B cell (primary cell): ENCODE data around the gene ZFAND2A. TPM values are rescaled to one million over a fixed set of nuclear protein-coding genes. Genes with fewer than 3 reads are reported as not detected.

Experiments used
- ATAC-seq: fragments of 200-7000 bp; cut with Tn5 transposase; one replicate; pipeline ENCODE4 v1.10.0; 2021; ENCODE audit warnings: low read depth, mild to moderate bottlenecking, moderate number of reproducible peaks, moderate library complexity
- CTCF ChIA-PET: fragments of 350-600 bp; sonication (Branson Sonifier 250); formaldehyde crosslinking; loops from one replicate; lab custom pipeline; 2021; ENCODE audit warnings: antibody characterized with exemption, inconsistent platforms; lab: Charles Lee
- POLR2A ChIA-PET: fragments of 350-600 bp; sonication (Branson Sonifier 250); formaldehyde crosslinking; loops from one replicate; lab custom pipeline; 2021; ENCODE audit warnings: antibody characterized with exemption; lab: Charles Lee
- DNase-seq: peaks from one replicate; pipeline ENCODE4 v3.0.0; 2013
- H2AFZ ChIP-seq: 2 replicates; pipeline ENCODE4 v1.6.1; 2012; ENCODE audit warnings: mild to moderate bottlenecking, low read depth, low read length; ENCODE audit not compliant: insufficient read depth, poor library complexity, severe bottlenecking
- H3K27ac ChIP-seq, 2 donors: 1 replicate in 1 of 2; 2 replicates in 1 of 2; pipeline ENCODE4 v1.5.1; 2012 to 2013; ENCODE audit warnings: low read length in 2 of 2, mild to moderate bottlenecking in 2 of 2, moderate library complexity in 1 of 2
- H3K27me3 ChIP-seq, 4 experiments: fragments of 200-600 bp in 1 of 4; sonication (generic) in 1 of 4; replicated peaks in 1 of 4; 1 replicate in 2 of 4; 2 replicates in 2 of 4; pipeline versions ENCODE4 v1.6.1 to v1.7.0; 2013 to 2016; ENCODE audit warnings: low read length in 3 of 4, mild to moderate bottlenecking in 2 of 4, mixed read lengths in 1 of 4, moderate library complexity in 1 of 4; ENCODE audit not compliant: insufficient read depth in 4 of 4, control insufficient read depth in 3 of 4; ENCODE audit errors: control extremely low read depth in 1 of 4
- H3K36me3 ChIP-seq, 2 experiments: replicated peaks in 1 of 2; 1 replicate in 1 of 2; 2 replicates in 1 of 2; pipeline versions ENCODE4 v1.6.1 to v1.7.1; 2013; ENCODE audit warnings: low read length in 1 of 2; ENCODE audit not compliant: insufficient read depth in 2 of 2, control insufficient read depth in 1 of 2; ENCODE audit errors: control extremely low read depth in 1 of 2, extremely low read depth in 1 of 2
- H3K4me1 ChIP-seq, 2 donors: fragments of 200-600 bp in 1 of 2; sonication (generic) in 1 of 2; 1 replicate in 1 of 2; 2 replicates in 1 of 2; pipeline versions ENCODE4 v1.5.1 to v1.6.1; 2013 to 2017; ENCODE audit warnings: low read length in 2 of 2; ENCODE audit not compliant: control insufficient read depth in 2 of 2, insufficient read depth in 2 of 2
- H3K4me2 ChIP-seq: replicated peaks from 2 replicates; pipeline ENCODE3; 2012; ENCODE audit warnings: mild to moderate bottlenecking, low read depth, low read length; ENCODE audit not compliant: poor library complexity, severe bottlenecking
- H3K4me3 ChIP-seq, 5 experiments: fragments of 200-600 bp in 1 of 5; sonication (generic) in 1 of 5; 1 replicate in 3 of 5; 2 replicates in 2 of 5; pipeline versions ENCODE4 v1.5.1 to v1.7.0; 2011 to 2016; ENCODE audit warnings: low read length in 4 of 5, mild to moderate bottlenecking in 4 of 5, low read depth in 2 of 5, control low read depth in 1 of 5, moderate library complexity in 1 of 5; ENCODE audit not compliant: insufficient read depth in 1 of 5; ENCODE audit errors: control extremely low read depth in 1 of 5, extremely low read depth in 1 of 5
- H3K79me2 ChIP-seq: fragments of 200-600 bp; sonication (generic); one replicate; pipeline ENCODE4 v1.6.0; 2016; ENCODE audit warnings: low read length; ENCODE audit not compliant: control insufficient read depth, insufficient read depth
- H3K9ac ChIP-seq: fragments of 200-600 bp; sonication (generic); 2 replicates; pipeline ENCODE4 v1.6.1; 2017; ENCODE audit warnings: mild to moderate bottlenecking, low read length, moderate library complexity
- H3K9me3 ChIP-seq, 3 donors: one replicate each; pipeline versions ENCODE4 v1.6.1 to v1.7.1; 2013; ENCODE audit warnings: low read length in 2 of 3; ENCODE audit not compliant: control insufficient read depth in 2 of 3, insufficient read depth in 1 of 3; ENCODE audit errors: control extremely low read depth in 1 of 3
- H4K20me1 ChIP-seq: 2 replicates; pipeline ENCODE4 v1.6.0; 2012; ENCODE audit warnings: mild to moderate bottlenecking, low read length; ENCODE audit not compliant: insufficient read depth, control insufficient read depth, poor library complexity, severe bottlenecking
- H3K27ac Mint-ChIP-seq: one replicate; pipeline ENCODE4 v1.8.0; 2021; ENCODE audit warnings: mixed read lengths
- H3K27me3 Mint-ChIP-seq: one replicate; pipeline ENCODE4 v1.8.0; 2021; ENCODE audit warnings: mixed read lengths
- H3K4me1 Mint-ChIP-seq: one replicate; pipeline ENCODE4 v1.8.0; 2021; ENCODE audit warnings: mixed read lengths
- H3K4me3 Mint-ChIP-seq: one replicate; pipeline ENCODE4 v1.8.0; 2021; ENCODE audit warnings: mixed read lengths
- H3K9me3 Mint-ChIP-seq: one replicate; pipeline ENCODE4 v1.8.0; 2022; ENCODE audit warnings: mixed read lengths; ENCODE audit not compliant: insufficient read depth
- EZH2 ChIP-seq: IDR thresholded peaks from 2 replicates; pipeline ENCODE4 v1.6.1; 2012; ENCODE audit warnings: borderline replicate concordance, low read depth, mild to moderate bottlenecking, moderate library complexity, low read length; ENCODE audit not compliant: insufficient read depth, poor library complexity, severe bottlenecking
- WGBS: methylation state at CpG from one replicate; pipeline ENCODE4 v1.1.5; 2013; ENCODE audit warnings: missing lambda C conversion rate; ENCODE audit not compliant: insufficient coverage; 5-methylcytosine and 5-hydroxymethylcytosine counted together
- intact Hi-C: fragments of 100-400 bp; cut with micrococcal nuclease; formaldehyde crosslinking; loops from one replicate; pipeline ENCODE4 v1.10.0; 2022
- polyA plus RNA-seq: library from polyadenylated mRNA; depleted of rRNA; stranded (reverse); fragments of >200 nt; gene quantifications from 2 replicates; pipeline ENCODE4 v1.2.3, GENCODE V29; 2012
- total RNA-seq, 2 donors: library from RNA; stranded (reverse); fragments of 120-200 nt in 1 of 2; gene quantifications; 1 replicate in 1 of 2; 2 replicates in 1 of 2; pipeline versions ENCODE4 v1.2.3 to v1.2.4, GENCODE V29; 2013 to 2022
- TF ChIP-seq, protein P1 (sequence below): fragments of 200-600 bp; IDR thresholded peaks from one replicate; pipeline ENCODE4 v1.8.0; 2022; ENCODE audit warnings: antibody characterized with exemption, mild to moderate bottlenecking

Gene ZFAND2A
- total and polyA plus RNA-seq, 2 donors (not counting 1 experiment from before 2014, with no cell fraction given), result 26.7 to 113 TPM

DNA sequence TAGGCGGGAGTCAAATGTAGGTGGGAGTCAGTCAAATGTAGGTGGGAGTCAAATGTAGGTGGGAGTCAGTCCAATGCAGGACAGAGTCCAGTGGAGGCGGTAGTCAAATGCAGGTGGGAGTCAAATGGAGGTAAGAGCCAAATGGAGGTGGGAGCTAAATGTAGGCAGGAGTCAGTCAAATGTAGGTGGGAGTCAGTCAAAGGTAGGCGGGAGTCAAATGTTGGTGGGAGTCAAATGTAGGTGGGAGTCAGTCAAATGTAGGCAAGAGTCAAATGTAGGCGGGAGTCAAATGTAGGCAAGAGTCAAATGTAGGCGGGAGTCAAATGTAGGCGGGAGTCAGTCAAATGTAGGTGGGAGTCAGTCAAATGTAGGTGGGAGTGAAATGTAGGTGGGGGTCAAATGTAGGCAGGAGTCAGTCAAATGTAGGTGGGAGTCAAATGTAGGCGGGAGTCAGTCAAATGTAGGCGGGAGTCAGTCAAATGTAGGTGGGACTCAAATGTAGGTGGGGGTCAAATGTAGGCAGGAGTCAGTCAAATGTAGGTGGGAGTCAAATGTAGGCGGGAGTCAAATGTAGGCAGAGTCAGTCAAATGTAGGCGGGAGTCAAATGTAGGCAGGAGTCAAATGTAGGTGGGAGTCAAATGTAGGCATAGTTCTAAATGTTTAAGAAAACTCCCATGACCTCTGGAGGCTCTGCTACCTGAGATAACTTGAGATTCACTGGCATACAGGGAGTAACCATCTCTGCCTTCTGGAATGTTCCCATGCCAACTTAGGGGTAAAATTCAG lies 30.2 kb upstream of the ZFAND2A start:
- no peak overlapping the region for H3K4me3 ChIP-seq
- no peak overlapping the region for H3K27ac ChIP-seq
- DNase-seq (no peak), ATAC-seq (no peak)
- Mint-ChIP-seq H3K4me1 (peaks cover 1% of the 10 kb centered on the region), H3K9me3 (peaks cover 2% of the 10 kb centered on the region), H3K27ac (no peak overlapping the region), H3K4me3 (no peak overlapping the region), H3K27me3 (peaks cover 24% of the 10 kb centered on the region)
- H3K4me2 ChIP-seq, result no peak overlapping the region
- TF ChIP-seq, protein P1, sequence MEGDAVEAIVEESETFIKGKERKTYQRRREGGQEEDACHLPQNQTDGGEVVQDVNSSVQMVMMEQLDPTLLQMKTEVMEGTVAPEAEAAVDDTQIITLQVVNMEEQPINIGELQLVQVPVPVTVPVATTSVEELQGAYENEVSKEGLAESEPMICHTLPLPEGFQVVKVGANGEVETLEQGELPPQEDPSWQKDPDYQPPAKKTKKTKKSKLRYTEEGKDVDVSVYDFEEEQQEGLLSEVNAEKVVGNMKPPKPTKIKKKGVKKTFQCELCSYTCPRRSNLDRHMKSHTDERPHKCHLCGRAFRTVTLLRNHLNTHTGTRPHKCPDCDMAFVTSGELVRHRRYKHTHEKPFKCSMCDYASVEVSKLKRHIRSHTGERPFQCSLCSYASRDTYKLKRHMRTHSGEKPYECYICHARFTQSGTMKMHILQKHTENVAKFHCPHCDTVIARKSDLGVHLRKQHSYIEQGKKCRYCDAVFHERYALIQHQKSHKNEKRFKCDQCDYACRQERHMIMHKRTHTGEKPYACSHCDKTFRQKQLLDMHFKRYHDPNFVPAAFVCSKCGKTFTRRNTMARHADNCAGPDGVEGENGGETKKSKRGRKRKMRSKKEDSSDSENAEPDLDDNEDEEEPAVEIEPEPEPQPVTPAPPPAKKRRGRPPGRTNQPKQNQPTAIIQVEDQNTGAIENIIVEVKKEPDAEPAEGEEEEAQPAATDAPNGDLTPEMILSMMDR, result no peak
- no peak for TF ChIP-seq EZH2
- H4K20me1 ChIP-seq, result no peaks in the 10 kb centered on the region
- peaks cover 0 to 32% (median 4%) of the 10 kb centered on the region in 4 experiments for H3K27me3 ChIP-seq
- no peaks in the 10 kb centered on the region for H3K36me3 ChIP-seq
- H3K9me3 ChIP-seq, result peaks cover 0 to 17% (median 5%) of the 10 kb centered on the region in 3 donors
- no peak overlapping the region for H2AFZ ChIP-seq
- intact Hi-C loops, result loop anchor here (5.0 kb wide), 1 partner anchor 242 kb away; no protein-coding TSS in a partner anchor
- H3K4me1 ChIP-seq, result no peaks in the 10 kb centered on the region
- H3K9ac ChIP-seq, result no peak overlapping the region
- CTCF ChIA-PET, result interaction anchor here (1.0 kb wide), 1 partner anchor 10 kb away, joined by 3 read pairs; no protein-coding TSS in a partner anchor
- POLR2A ChIA-PET, result no interaction called here
- no peaks in the 10 kb centered on the region for H3K79me2 ChIP-seq
- 97% methylated on average over 9 of the region's 10 CpGs for WGBS

DNA sequence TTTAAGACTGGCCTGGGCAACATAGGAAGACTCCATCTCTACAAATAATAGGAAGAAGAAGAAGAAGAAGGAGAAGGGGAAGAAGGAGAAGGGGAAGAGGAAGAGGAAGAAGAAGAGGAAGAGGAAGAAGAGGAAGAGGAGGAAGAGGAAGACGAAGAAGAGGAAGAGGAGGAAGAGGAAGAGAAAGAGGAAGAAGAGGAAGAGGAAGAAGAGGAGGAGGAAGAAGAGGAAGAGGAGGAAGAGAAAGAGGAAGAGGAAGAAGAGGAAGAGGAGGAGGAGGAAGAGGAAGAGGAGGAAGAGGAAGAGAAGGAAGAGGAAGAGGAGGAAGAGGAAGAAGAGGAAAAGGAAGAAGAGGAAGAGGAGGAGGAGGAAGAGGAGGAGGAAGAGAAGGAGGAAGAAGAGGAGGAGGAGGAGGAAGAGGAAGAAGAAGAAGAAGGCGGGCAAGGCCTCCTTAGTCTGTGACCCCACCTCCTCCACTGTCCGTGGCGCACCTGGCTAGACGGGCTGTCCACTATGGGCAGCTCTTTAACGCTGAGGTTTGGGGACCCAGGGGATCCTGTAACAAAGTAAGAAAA lies 28.8 kb upstream of the ZFAND2A start:
- Histone ChIP-seq H3K9me3 (peaks cover 0 to 17% (median 5%) of the 10 kb centered on the region in 3 donors), H3K9ac (no peak overlapping the region), H3K27me3 (peaks cover 0 to 25% (median 4%) of the 10 kb centered on the region in 4 experiments), H3K4me1 (no peaks in the 10 kb centered on the region), H3K4me3 (no peak overlapping the region), H2AFZ (no peak overlapping the region), H3K79me2 (no peaks in the 10 kb centered on the region), H4K20me1 (no peaks in the 10 kb centered on the region), H3K4me2 (no peak overlapping the region), H3K27ac (peak overlapping the region in 1 of 2 donors; percentile 74), H3K36me3 (no peaks in the 10 kb centered on the region)
- POLR2A ChIA-PET, result no interaction called here
- Mint-ChIP-seq H3K9me3 (peaks cover 2% of the 10 kb centered on the region), H3K4me1 (peaks cover 1% of the 10 kb centered on the region), H3K27me3 (peaks cover 22% of the 10 kb centered on the region), H3K27ac (no peak overlapping the region), H3K4me3 (no peak overlapping the region)
- intact Hi-C loops, result no loop called here
- 73% methylated on average over 3 of the region's 6 CpGs for WGBS
- no peak for TF ChIP-seq EZH2
- TF ChIP-seq, protein P1, result no peak
- ATAC-seq (no peak), DNase-seq (no peak)
- CTCF ChIA-PET, result interaction anchor here (1.0 kb wide), 1 partner anchor 8 kb away, joined by 3 read pairs; no protein-coding TSS in a partner anchor
